Activated CD4-positive, alpha-beta memory T cell treated with anti-CD3 and anti-CD28 coated beads, Interleukin-2, amount 10 ng/mL, durations not matched to agents 7 days and 5 days (primary cell): ENCODE results near the gene IL17F. TPM values are rescaled to one million over a fixed set of nuclear protein-coding genes. Genes with fewer than 3 reads are reported as not detected.
A peak's percentile ranks its signal among the peaks of the same experiment; 100 is the strongest.

Experiments
- CTCF ChIA-PET: fragments of 350-600 bp; sonication (Branson Sonifier 250); formaldehyde crosslinking; loops from one replicate; lab custom pipeline; 2021; ENCODE audit warnings: antibody characterized with exemption, inconsistent platforms; lab: Charles Lee
- POLR2A ChIA-PET: fragments of 350-600 bp; sonication (Branson Sonifier 250); formaldehyde crosslinking; loops from one replicate; lab custom pipeline; 2021; ENCODE audit warnings: antibody characterized with exemption; lab: Charles Lee
- DNase-seq: peaks from one replicate; pipeline ENCODE4 v3.0.0-alpha.2; 2020
- H3K27ac Mint-ChIP-seq: one replicate; pipeline ENCODE4 v1.8.0; 2021; ENCODE audit warnings: mild to moderate bottlenecking, mixed read lengths
- H3K27me3 Mint-ChIP-seq: one replicate; pipeline ENCODE4 v1.8.0; 2021; ENCODE audit warnings: mixed read lengths
- H3K36me3 Mint-ChIP-seq: one replicate; pipeline ENCODE4 v1.8.0; 2021; ENCODE audit warnings: low read depth, mixed read lengths
- H3K4me1 Mint-ChIP-seq: one replicate; pipeline ENCODE4 v1.8.0; 2021; ENCODE audit warnings: mixed read lengths
- H3K4me3 Mint-ChIP-seq: one replicate; pipeline ENCODE4 v1.8.0; 2021; ENCODE audit warnings: mild to moderate bottlenecking, mixed read lengths
- H3K9me3 Mint-ChIP-seq: one replicate; pipeline ENCODE4 v1.8.0; 2021; ENCODE audit warnings: mixed read lengths
- total RNA-seq, 2 experiments: library from RNA; stranded (reverse); gene quantifications; one replicate each; pipeline ENCODE4 v1.2.3, GENCODE V29; 2021

Gene IL17F
- 10 to 100 TPM; 12.6 to 13.3 TPM for total RNA-seq

GRCh38 chr6:52244400-52244799 lies at the start of gene IL17F:
Gene IL17F (minus strand): TSS chr6:52244500. CDS start chr6:52244429, 71 bp downstream.
- no peak within 1 kb of the TSS for H3K4me3 Mint-ChIP-seq
- H3K9me3 Mint-ChIP-seq: no peaks in the 10 kb centered on the region
- H3K36me3 Mint-ChIP-seq: no peaks in the 10 kb centered on the region
- H3K27ac Mint-ChIP-seq: no peak within 1 kb of the TSS
- H3K4me1 Mint-ChIP-seq: no peaks in the 10 kb centered on the region
- ChIA-PET CTCF (no interaction called here), POLR2A (no interaction called here)
- DNase-seq: no peak
- peaks cover 50% of the 10 kb centered on the region for H3K27me3 Mint-ChIP-seq

- no peak for DNase-seq
- Mint-ChIP-seq H3K36me3 (no peaks in the 10 kb centered on the region), H3K4me1 (peaks cover 23% of the 10 kb centered on the region), H3K27ac (no peak overlapping the region), H3K27me3 (no peaks in the 10 kb centered on the region), H3K9me3 (peaks cover 2% of the 10 kb centered on the region), H3K4me3 (no peak overlapping the region)
- CTCF ChIA-PET: interaction anchor here (1.1 to 1.3 kb wide), 2 partner anchors 104 to 108 kb away, joined by 3 read pairs; no protein-coding TSS in a partner anchor
- POLR2A ChIA-PET: interaction anchor here (1.6 kb wide), 1 partner anchor 12 kb away, joined by 5 read pairs; no protein-coding TSS in a partner anchor
These were observed 48.8 kb upstream of the IL17F start for GRCh38 chr6:52293067-52293466.

- Mint-ChIP-seq H3K27ac (no peak overlapping the region), H3K9me3 (no peaks in the 10 kb centered on the region), H3K36me3 (no peaks in the 10 kb centered on the region), H3K4me3 (no peak overlapping the region), H3K27me3 (no peaks in the 10 kb centered on the region), H3K4me1 (peaks cover 18% of the 10 kb centered on the region)
- ChIA-PET CTCF (interaction anchor here (1.2 to 8.2 kb wide), 3 partner anchors 52 to 111 kb away, joined by 3 to 159 read pairs (median 5); partner anchors contain the start of gene PAQR8), POLR2A (no interaction called here)
- DNase-seq: no peak
These were observed 44.5 kb upstream of the IL17F start for GRCh38 chr6:52288841-52289240.

GRCh38 chr6:52288216-52288615 lies 43.9 kb upstream of the IL17F start:
- Mint-ChIP-seq H3K4me3 (no peak overlapping the region), H3K4me1 (peaks cover 22% of the 10 kb centered on the region), H3K27me3 (no peaks in the 10 kb centered on the region), H3K36me3 (peaks cover 4% of the 10 kb centered on the region), H3K9me3 (no peaks in the 10 kb centered on the region), H3K27ac (no peak overlapping the region)
- POLR2A ChIA-PET: no interaction called here
- CTCF ChIA-PET: interaction anchor here (1.2 to 8.2 kb wide), 3 partner anchors 53 to 111 kb away, joined by 3 to 159 read pairs (median 5); partner anchors contain the start of gene PAQR8
- DNase-seq: no peak

GRCh38 chr6:52286798-52287432 lies 42.6 kb upstream of the IL17F start:
- POLR2A ChIA-PET: interaction anchor here (0.7 to 6.3 kb wide), 7 partner anchors 10 to 376 kb away, joined by 3 to 75 read pairs (median 54); partner anchors contain the start of gene PAQR8
- Mint-ChIP-seq H3K4me3 (no peak overlapping the region), H3K27me3 (no peaks in the 10 kb centered on the region), H3K36me3 (peaks cover 17% of the 10 kb centered on the region), H3K27ac (no peak overlapping the region), H3K4me1 (peaks cover 35% of the 10 kb centered on the region), H3K9me3 (no peaks in the 10 kb centered on the region)
- DNase-seq: peak; percentile 70
- CTCF ChIA-PET: interaction anchor here (1.0 to 8.2 kb wide), 15 partner anchors 15 to 376 kb away, joined by 3 to 159 read pairs (median 12); partner anchors contain the start of genes EFHC1 and PAQR8

- no peak overlapping the region for H3K4me3 Mint-ChIP-seq
- H3K27ac Mint-ChIP-seq: no peak overlapping the region
- CTCF ChIA-PET: interaction anchor here (0.7 to 8.2 kb wide), 31 partner anchors 9 to 710 kb away, joined by 3 to 159 read pairs (median 6); partner anchors contain the start of genes EFHC1, GSTA4 and PAQR8
- peaks cover 47% of the 10 kb centered on the region for H3K4me1 Mint-ChIP-seq
- POLR2A ChIA-PET: interaction anchor here (0.7 to 6.3 kb wide), 32 partner anchors 9 to 1017 kb away, joined by 3 to 75 read pairs (median 6); partner anchors contain the start of genes EFHC1, FBXO9, PAQR8 and TRAM2
- peaks cover 32% of the 10 kb centered on the region for H3K36me3 Mint-ChIP-seq
- H3K27me3 Mint-ChIP-seq: no peaks in the 10 kb centered on the region
- no peak for DNase-seq
- no peaks in the 10 kb centered on the region for H3K9me3 Mint-ChIP-seq
These were observed 41.1 kb upstream of the IL17F start for GRCh38 chr6:52285177-52286068.

- CTCF ChIA-PET: interaction anchor here (0.9 to 8.2 kb wide), 25 partner anchors 10 to 710 kb away, joined by 3 to 159 read pairs (median 8); partner anchors contain the start of genes EFHC1, GSTA4 and PAQR8
- DNase-seq: peak; percentile 99
- POLR2A ChIA-PET: interaction anchor here (0.7 to 6.3 kb wide), 31 partner anchors 8 to 1018 kb away, joined by 3 to 75 read pairs (median 6); partner anchors contain the start of genes EFHC1, PAQR8 and TRAM2
- Mint-ChIP-seq H3K9me3 (no peaks in the 10 kb centered on the region), H3K4me3 (no peak within 1 kb of the TSS), H3K4me1 (peaks cover 54% of the 10 kb centered on the region), H3K36me3 (peaks cover 38% of the 10 kb centered on the region), H3K27me3 (no peaks in the 10 kb centered on the region), H3K27ac (peak within 1 kb of the TSS; percentile 3)
These were observed 40.3 kb upstream of the IL17F start, which contains the start of gene MCM3 for GRCh38 chr6:52284460-52285176. Gene MCM3 (minus strand): TSS chr6:52284742. CDS start chr6:52284674, 68 bp downstream.

- no peak for DNase-seq
- ChIA-PET CTCF (interaction anchor here (0.9 to 8.2 kb wide), 10 partner anchors 12 to 378 kb away, joined by 4 to 159 read pairs (median 10); partner anchors contain the start of gene PAQR8), POLR2A (interaction anchor here (0.8 to 6.3 kb wide), 17 partner anchors 10 to 1065 kb away, joined by 3 to 75 read pairs (median 6); partner anchors contain the start of genes EFHC1, ELOVL5 and PAQR8)
- no peak overlapping the region for H3K4me3 Mint-ChIP-seq
- H3K36me3 Mint-ChIP-seq: peaks cover 41% of the 10 kb centered on the region
- H3K27me3 Mint-ChIP-seq: no peaks in the 10 kb centered on the region
- no peak overlapping the region for H3K27ac Mint-ChIP-seq
- H3K9me3 Mint-ChIP-seq: no peaks in the 10 kb centered on the region
- H3K4me1 Mint-ChIP-seq: peaks cover 56% of the 10 kb centered on the region
These were observed 39.8 kb upstream of the IL17F start for GRCh38 chr6:52284131-52284459.

- ChIA-PET POLR2A (interaction anchor here (0.8 to 6.3 kb wide), 13 partner anchors 9 to 1066 kb away, joined by 3 to 75 read pairs (median 10); partner anchors contain the start of genes EFHC1, ELOVL5 and PAQR8), CTCF (interaction anchor here (0.7 to 8.2 kb wide), 10 partner anchors 11 to 379 kb away, joined by 3 to 159 read pairs (median 6); partner anchors contain the start of gene PAQR8)
- no peak for DNase-seq
- H3K4me1 Mint-ChIP-seq: peaks cover 63% of the 10 kb centered on the region
- no peak overlapping the region for H3K4me3 Mint-ChIP-seq
- H3K36me3 Mint-ChIP-seq: peaks cover 51% of the 10 kb centered on the region
- H3K27me3 Mint-ChIP-seq: no peaks in the 10 kb centered on the region
- H3K27ac Mint-ChIP-seq: peak overlapping the region; percentile 3
- H3K9me3 Mint-ChIP-seq: no peaks in the 10 kb centered on the region
These were observed 38.8 kb upstream of the IL17F start for GRCh38 chr6:52283111-52283510.

GRCh38 chr6:52276130-52276529 lies 31.8 kb upstream of the IL17F start:
- H3K27me3 Mint-ChIP-seq: no peaks in the 10 kb centered on the region
- peaks cover 35% of the 10 kb centered on the region for H3K4me1 Mint-ChIP-seq
- POLR2A ChIA-PET: interaction anchor here (1.6 to 2.6 kb wide), 2 partner anchors 9 to 12 kb away, joined by 6 to 7 read pairs; no protein-coding TSS in a partner anchor
- no peaks in the 10 kb centered on the region for H3K9me3 Mint-ChIP-seq
- no peak overlapping the region for H3K27ac Mint-ChIP-seq
- CTCF ChIA-PET: no interaction called here
- no peak for DNase-seq
- H3K4me3 Mint-ChIP-seq: no peak overlapping the region
- peaks cover 84% of the 10 kb centered on the region for H3K36me3 Mint-ChIP-seq

GRCh38 chr6:52271852-52272460 lies 27.7 kb upstream of the IL17F start:
- H3K36me3 Mint-ChIP-seq: peaks cover 86% of the 10 kb centered on the region
- H3K4me1 Mint-ChIP-seq: peaks cover 15% of the 10 kb centered on the region
- peak overlapping the region; percentile 31 for H3K27ac Mint-ChIP-seq
- no peak overlapping the region for H3K4me3 Mint-ChIP-seq
- no peak for DNase-seq
- no peaks in the 10 kb centered on the region for H3K9me3 Mint-ChIP-seq
- ChIA-PET POLR2A (interaction anchor here (3.0 kb wide), 1 partner anchor 12 kb away, joined by 24 read pairs; the partner anchor contains the start of gene MCM3), CTCF (interaction anchor here (0.9 to 1.9 kb wide), 4 partner anchors 8 to 13 kb away, joined by 3 to 9 read pairs (median 6); partner anchors contain the start of gene MCM3)
- no peaks in the 10 kb centered on the region for H3K27me3 Mint-ChIP-seq
